Measurements from ENCODE around the gene PLXNA4.

PLXNA4 gene

GRCh38 chr7:132276234-132276630 lies 300.0 kb downstream of the PLXNA4 start:
- DNase-seq (ENCODE audit: low read depth, low spot score), result no peak
- in situ Hi-C loops (cut with HindIII; ENCODE audit: low sequenced_read_pairs), result no loop called here
- TF ChIP-seq CTCF (IDR thresholded peaks at IDR 0.05; ENCODE audit: low read depth, low read length), result no peak
- H3K4me3 ChIP-seq (ENCODE audit: low read depth, low read length), result no peak overlapping the region

- in situ Hi-C loops (cut with HindIII; ENCODE audit: low sequenced_read_pairs), result no loop called here
- no peak overlapping the region for H3K4me3 ChIP-seq (ENCODE audit: low read depth, low read length)
- TF ChIP-seq CTCF (IDR thresholded peaks at IDR 0.05; ENCODE audit: low read depth, low read length), result no peak
- DNase-seq (ENCODE audit: low read depth, low spot score), result no peak
Observed at GRCh38 chr7:132275416-132276233, 300.6 kb downstream of the PLXNA4 start.

GRCh38 chr7:132272763-132273371 lies 303.4 kb downstream of the PLXNA4 start:
- no peak overlapping the region for H3K4me3 ChIP-seq (ENCODE audit: low read depth, low read length)
- in situ Hi-C loops (cut with HindIII; ENCODE audit: low sequenced_read_pairs), result no loop called here
- DNase-seq (ENCODE audit: low read depth, low spot score), result no peak
- no peak for TF ChIP-seq CTCF (IDR thresholded peaks at IDR 0.05; ENCODE audit: low read depth, low read length)

- no peak overlapping the region for H3K4me3 ChIP-seq (ENCODE audit: low read depth, low read length)
- no peak for TF ChIP-seq CTCF (IDR thresholded peaks at IDR 0.05; ENCODE audit: low read depth, low read length)
- in situ Hi-C loops (cut with HindIII; ENCODE audit: low sequenced_read_pairs), result no loop called here
- DNase-seq (ENCODE audit: low read depth, low spot score), result no peak
Observed at GRCh38 chr7:132270517-132270916, 305.8 kb downstream of the PLXNA4 start.

- TF ChIP-seq CTCF (IDR thresholded peaks at IDR 0.05; ENCODE audit: low read depth, low read length), result no peak
- no peak for DNase-seq (ENCODE audit: low read depth, low spot score)
- H3K4me3 ChIP-seq (ENCODE audit: low read depth, low read length), result no peak overlapping the region
- in situ Hi-C loops (cut with HindIII; ENCODE audit: low sequenced_read_pairs), result no loop called here
Observed at GRCh38 chr7:132269718-132270117, 306.6 kb downstream of the PLXNA4 start.

- H3K4me3 ChIP-seq (ENCODE audit: low read depth, low read length), result no peak overlapping the region
- TF ChIP-seq CTCF (IDR thresholded peaks at IDR 0.05; ENCODE audit: low read depth, low read length), result no peak
- in situ Hi-C loops (cut with HindIII; ENCODE audit: low sequenced_read_pairs), result no loop called here
- no peak for DNase-seq (ENCODE audit: low read depth, low spot score)
Observed at GRCh38 chr7:132263151-132263550, 313.1 kb downstream of the PLXNA4 start.

All from astrocyte of the spinal cord (primary cell).